Breast epithelium (tissue), 4 donors: ENCODE data around the gene SUGP1. TPM values are rescaled to one million over a fixed set of nuclear protein-coding genes. Genes with fewer than 3 reads are reported as not detected.

Experiments
- DNase-seq, 2 donors: peaks; one replicate each; pipeline ENCODE4 v3.0.0-alpha.2; 2019; ENCODE audit warnings: low spot score in 2 of 2
- H3K27ac ChIP-seq, 2 donors: fragments of 200-600 bp; sonication (generic) in 1 of 2; one replicate each; pipeline ENCODE4 v1.5.1; 2016 to 2019; ENCODE audit warnings: mild to moderate bottlenecking in 1 of 2
- H3K27me3 ChIP-seq, 2 donors: fragments of 200-600 bp; sonication (generic) in 1 of 2; one replicate each; pipeline versions ENCODE4 v1.5.1 to v1.6.0; 2017 to 2019; ENCODE audit warnings: control low read depth in 1 of 2, mild to moderate bottlenecking in 1 of 2
- H3K36me3 ChIP-seq: fragments of 200-600 bp; one replicate; pipeline ENCODE4 v1.5.1; 2019
- H3K4me1 ChIP-seq, 2 donors: fragments of 200-600 bp; sonication (generic); one replicate each; pipeline ENCODE4 v1.5.1; 2016 to 2019; ENCODE audit warnings: control low read depth in 1 of 2
- H3K4me3 ChIP-seq, 3 donors: fragments of 200-600 bp; sonication (generic); 1 replicate in 2 of 3; 2 replicates in 1 of 3; pipeline ENCODE4 v1.5.1; 2016 to 2019; ENCODE audit warnings: mild to moderate bottlenecking in 3 of 3, moderate library complexity in 2 of 3
- H3K9me3 ChIP-seq, 2 donors: fragments of 200-600 bp; sonication (generic) in 1 of 2; one replicate each; pipeline ENCODE4 v1.5.1; 2016 to 2019; ENCODE audit warnings: control low read depth in 1 of 2
- POLR2A ChIP-seq: fragments of 450-650 bp; IDR thresholded peaks from one replicate; pipeline ENCODE4 v1.6.1; 2016; ENCODE audit warnings: antibody characterized with exemption, mild to moderate bottlenecking, moderate library complexity
- POLR2AphosphoS5 ChIP-seq, 3 donors: sonication (generic); formaldehyde crosslinking; IDR thresholded peaks; one replicate each; pipeline ENCODE4 v1.6.1; 2017; ENCODE audit warnings: antibody characterized with exemption in 3 of 3
- intact Hi-C: fragments of 100-400 bp; cut with DNase I; formaldehyde crosslinking; loops from one replicate; pipeline ENCODE4 v1.15.1; 2023; ENCODE audit warnings: low total_unique reads
- total RNA-seq, 3 donors: library from RNA; depleted of rRNA; stranded (reverse); fragments of >200 nt; gene quantifications; one replicate each; pipeline ENCODE4 v1.1.0, GENCODE V29; 2016
- TF ChIP-seq, protein P1 (sequence below), 3 donors: fragments of 450-650 bp; IDR thresholded peaks; one replicate each; pipeline ENCODE4 v1.5.1; 2016 to 2017; ENCODE audit warnings: antibody characterized with exemption in 3 of 3, mild to moderate bottlenecking in 3 of 3, moderate library complexity in 3 of 3

The SUGP1 gene
- total RNA-seq, 3 donors from 2014 or later = 23.8 to 31.6 (median 29.8) TPM

GRCh38 chr19:19300613-19301012 lies 19.7 kb downstream of the SUGP1 start:
- intact Hi-C loops = no loop called here
- Histone ChIP-seq H3K36me3 (peaks cover 4% of the 10 kb centered on the region), H3K27ac (no peak overlapping the region), H3K4me3 (no peak overlapping the region), H3K9me3 (no peaks in the 10 kb centered on the region), H3K4me1 (no peaks in the 10 kb centered on the region), H3K27me3 (no peaks in the 10 kb centered on the region)
- no peak for DNase-seq
- TF ChIP-seq, protein P1, sequence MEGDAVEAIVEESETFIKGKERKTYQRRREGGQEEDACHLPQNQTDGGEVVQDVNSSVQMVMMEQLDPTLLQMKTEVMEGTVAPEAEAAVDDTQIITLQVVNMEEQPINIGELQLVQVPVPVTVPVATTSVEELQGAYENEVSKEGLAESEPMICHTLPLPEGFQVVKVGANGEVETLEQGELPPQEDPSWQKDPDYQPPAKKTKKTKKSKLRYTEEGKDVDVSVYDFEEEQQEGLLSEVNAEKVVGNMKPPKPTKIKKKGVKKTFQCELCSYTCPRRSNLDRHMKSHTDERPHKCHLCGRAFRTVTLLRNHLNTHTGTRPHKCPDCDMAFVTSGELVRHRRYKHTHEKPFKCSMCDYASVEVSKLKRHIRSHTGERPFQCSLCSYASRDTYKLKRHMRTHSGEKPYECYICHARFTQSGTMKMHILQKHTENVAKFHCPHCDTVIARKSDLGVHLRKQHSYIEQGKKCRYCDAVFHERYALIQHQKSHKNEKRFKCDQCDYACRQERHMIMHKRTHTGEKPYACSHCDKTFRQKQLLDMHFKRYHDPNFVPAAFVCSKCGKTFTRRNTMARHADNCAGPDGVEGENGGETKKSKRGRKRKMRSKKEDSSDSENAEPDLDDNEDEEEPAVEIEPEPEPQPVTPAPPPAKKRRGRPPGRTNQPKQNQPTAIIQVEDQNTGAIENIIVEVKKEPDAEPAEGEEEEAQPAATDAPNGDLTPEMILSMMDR (IDR thresholded peaks at IDR 0.05) = no peak
- TF ChIP-seq POLR2AphosphoS5 (IDR thresholded peaks at IDR 0.05) (no peak), POLR2A (no peak)

DNA sequence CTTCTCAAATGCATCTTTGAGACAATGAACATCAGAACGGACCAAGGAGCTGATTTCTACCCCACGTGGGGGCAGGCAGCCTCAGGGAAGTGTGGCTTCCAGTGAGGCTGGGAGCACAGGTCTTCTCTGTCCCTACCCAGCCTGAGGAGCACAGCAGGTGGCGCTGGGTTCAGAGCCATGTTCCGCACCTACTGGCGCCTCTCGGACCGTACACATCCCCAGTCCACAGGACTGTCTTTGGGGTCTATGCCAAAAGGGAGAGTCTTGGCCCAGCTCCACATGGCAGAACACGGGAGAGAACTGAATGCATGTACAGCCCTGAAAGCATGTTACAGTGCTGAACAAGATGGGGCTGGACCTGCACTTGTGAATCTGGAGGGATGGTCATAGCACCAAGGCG lies 22.6 kb downstream of the SUGP1 start:
- no peaks in the 10 kb centered on the region for H3K36me3 ChIP-seq
- intact Hi-C loops = no loop called here

GRCh38 chr19:19296953-19297689 lies 23.2 kb downstream of the SUGP1 start:
- intact Hi-C loops = no loop called here
- peaks cover 0 to 6% of the 10 kb centered on the region in 2 donors for H3K9me3 ChIP-seq
- H3K36me3 ChIP-seq = no peaks in the 10 kb centered on the region

More for the DNA sequence above, 22.6 kb downstream of the SUGP1 start:
- Histone ChIP-seq H3K9me3 (peaks cover 0 to under 1% of the 10 kb centered on the region in 2 donors), H3K27ac (no peak overlapping the region), H3K27me3 (no peaks in the 10 kb centered on the region), H3K4me3 (no peak overlapping the region), H3K4me1 (no peaks in the 10 kb centered on the region)
- no peak for TF ChIP-seq POLR2AphosphoS5 (IDR thresholded peaks at IDR 0.05)
- TF ChIP-seq POLR2A = no peak
- TF ChIP-seq, protein P1 (IDR thresholded peaks at IDR 0.05) = no peak
- no peak for DNase-seq

DNA sequence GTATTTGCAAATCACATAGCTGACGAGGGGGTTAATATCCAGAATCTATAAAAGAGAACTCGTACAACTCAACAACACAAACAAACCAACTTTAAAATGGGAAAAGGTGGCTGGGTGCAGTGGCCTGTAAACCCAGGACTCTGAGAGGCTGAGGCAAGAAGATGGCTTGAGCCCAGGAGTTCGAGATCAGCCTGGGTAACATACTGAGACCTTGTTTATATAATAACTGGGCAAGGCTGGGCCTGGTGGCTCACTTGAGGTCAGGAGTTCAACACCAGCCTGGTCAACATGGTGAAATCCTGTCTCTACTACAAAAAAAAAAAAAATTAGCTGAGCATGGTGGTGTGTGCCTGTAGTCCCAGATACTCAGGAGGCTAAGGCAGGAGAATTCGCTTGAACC lies 25.4 kb downstream of the SUGP1 start:
- intact Hi-C loops = no loop called here
- no peaks in the 10 kb centered on the region for H3K36me3 ChIP-seq
- no peak overlapping the region for H3K27ac ChIP-seq
- TF ChIP-seq POLR2A (no peak), POLR2AphosphoS5 (IDR thresholded peaks at IDR 0.05) (no peak)
- TF ChIP-seq, protein P1 (IDR thresholded peaks at IDR 0.05) = no peak
- peaks cover 0 to 6% of the 10 kb centered on the region in 2 donors for H3K9me3 ChIP-seq
- no peaks in the 10 kb centered on the region for H3K4me1 ChIP-seq
- no peak overlapping the region for H3K4me3 ChIP-seq
- H3K27me3 ChIP-seq = no peaks in the 10 kb centered on the region
- no peak for DNase-seq

More at GRCh38 chr19:19296953-19297689, 23.2 kb downstream of the SUGP1 start:
- Histone ChIP-seq H3K27ac (no peak overlapping the region), H3K4me1 (no peaks in the 10 kb centered on the region), H3K4me3 (no peak overlapping the region), H3K27me3 (no peaks in the 10 kb centered on the region)
- no peak for DNase-seq
- TF ChIP-seq, protein P1 (IDR thresholded peaks at IDR 0.05) = no peak
- TF ChIP-seq POLR2A = no peak
- no peak for TF ChIP-seq POLR2AphosphoS5 (IDR thresholded peaks at IDR 0.05)

- intact Hi-C loops = no loop called here
- H3K36me3 ChIP-seq = peaks cover 2% of the 10 kb centered on the region
- no peak for DNase-seq
- H3K27me3 ChIP-seq = no peaks in the 10 kb centered on the region
- no peak overlapping the region for H3K27ac ChIP-seq
- TF ChIP-seq POLR2A = no peak
- no peak for TF ChIP-seq POLR2AphosphoS5 (IDR thresholded peaks at IDR 0.05)
- TF ChIP-seq, protein P1 (IDR thresholded peaks at IDR 0.05) = no peak
- no peak overlapping the region for H3K4me3 ChIP-seq
- no peaks in the 10 kb centered on the region for H3K4me1 ChIP-seq
- H3K9me3 ChIP-seq = peaks cover 0 to 6% of the 10 kb centered on the region in 2 donors
These were observed 27.7 kb downstream of the SUGP1 start for GRCh38 chr19:19292607-19293006.
